GM12891 (cell line): Measurements from ENCODE around the gene CDKN2B.

ENCODE experiments used
- DNase-seq: peaks from one replicate; pipeline ENCODE4 v3.0.0; 2011; ENCODE audit warnings: low spot score; ENCODE audit not compliant: insufficient read length
- FAIRE-seq: peaks from 2 replicates; lab custom pipeline; 2011; peaks lifted over from hg19 to GRCh38; lab: Jason Lieb, UNC
- PAX5 ChIP-seq: IDR thresholded peaks from 2 replicates; pipeline ENCODE4 v1.6.1; 2011; ENCODE audit warnings: low read length, moderate library complexity, mild to moderate bottlenecking; ENCODE audit not compliant: insufficient read depth, severe bottlenecking
- POLR2A ChIP-seq: IDR thresholded peaks from 2 replicates; pipeline ENCODE4 v1.6.1; 2011; ENCODE audit warnings: low read depth, low read length, control low read depth
- POLR2AphosphoS5 ChIP-seq: IDR thresholded peaks from 2 replicates; pipeline ENCODE4 v1.6.1; 2011; ENCODE audit warnings: low read depth, low read length, control low read depth
- POU2F2 ChIP-seq: IDR thresholded peaks from 2 replicates; pipeline ENCODE4 v1.6.1; 2011; ENCODE audit warnings: low read depth, mild to moderate bottlenecking, control low read depth, low read length, moderate library complexity
- SPI1 ChIP-seq: IDR thresholded peaks from 2 replicates; pipeline ENCODE4 v1.6.1; 2011; ENCODE audit warnings: low read depth, low read length, control low read depth
- TAF1 ChIP-seq: IDR thresholded peaks from 2 replicates; pipeline ENCODE4 v1.6.1; 2011; ENCODE audit warnings: low read depth, low read length, control low read depth

The CDKN2B gene

GRCh38 chr9:22037954-22038690 is 29.0 kb upstream of the CDKN2B start:
- FAIRE-seq, result no peak
- DNase-seq, result no peak
- no peak for TF ChIP-seq POLR2A
- no peak for TF ChIP-seq POLR2AphosphoS5
- no peak for TF ChIP-seq POU2F2
- no peak for TF ChIP-seq PAX5
- no peak for TF ChIP-seq TAF1
- no peak for TF ChIP-seq SPI1

- TF ChIP-seq PAX5, result no peak
- no peak for TF ChIP-seq TAF1
- no peak for TF ChIP-seq POU2F2
- no peak for TF ChIP-seq POLR2AphosphoS5
- TF ChIP-seq POLR2A, result no peak
- DNase-seq, result no peak
- no peak for FAIRE-seq
Observed at GRCh38 chr9:22036866-22037626, 27.9 kb upstream of the CDKN2B start.

- FAIRE-seq, result no peak
- no peak for DNase-seq
- TF ChIP-seq SPI1 (no peak), POLR2A (no peak), PAX5 (no peak), TAF1 (no peak), POU2F2 (no peak), POLR2AphosphoS5 (no peak)
Observed at GRCh38 chr9:22035591-22036011, 26.5 kb upstream of the CDKN2B start.

GRCh38 chr9:22033012-22033630 is 24.0 kb upstream of the CDKN2B start:
- no peak for TF ChIP-seq SPI1
- no peak for TF ChIP-seq TAF1
- TF ChIP-seq POU2F2, result no peak
- no peak for TF ChIP-seq PAX5
- TF ChIP-seq POLR2AphosphoS5, result no peak
- FAIRE-seq, result no peak
- no peak for DNase-seq

- FAIRE-seq (no peak), DNase-seq (no peak)
- no peak for TF ChIP-seq TAF1
- no peak for TF ChIP-seq PAX5
- no peak; the same call in 1 of the 2 replicates for TF ChIP-seq SPI1
- no peak for TF ChIP-seq POLR2A
- no peak for TF ChIP-seq POLR2AphosphoS5
- TF ChIP-seq POU2F2, result no peak
Observed at GRCh38 chr9:22031655-22032411, 22.7 kb upstream of the CDKN2B start.

- peak; percentile 67 for FAIRE-seq
- TF ChIP-seq POLR2AphosphoS5, result no peak
- no peak for TF ChIP-seq TAF1
- TF ChIP-seq SPI1, result peak; percentile 96
- no peak for TF ChIP-seq PAX5
- no peak for TF ChIP-seq POLR2A
- TF ChIP-seq POU2F2, result no peak
- no peak for DNase-seq
Observed at GRCh38 chr9:22030101-22030598, 21.0 kb upstream of the CDKN2B start.

GRCh38 chr9:22029231-22029630 is 20.1 kb upstream of the CDKN2B start:
- no peak for FAIRE-seq
- DNase-seq, result no peak
- TF ChIP-seq SPI1 (no peak), PAX5 (no peak), POU2F2 (no peak), POLR2A (no peak), POLR2AphosphoS5 (no peak), TAF1 (no peak)

- no peak for DNase-seq
- FAIRE-seq, result no peak
- TF ChIP-seq POLR2A (no peak), POU2F2 (no peak)
Observed at GRCh38 chr9:22028394-22028793, 19.3 kb upstream of the CDKN2B start.

- FAIRE-seq, result no peak
Observed at GRCh38 chr9:22026696-22027095, 17.6 kb upstream of the CDKN2B start.

More at GRCh38 chr9:22026696-22027095, 17.6 kb upstream of the CDKN2B start:
- no peak for DNase-seq
- TF ChIP-seq POLR2AphosphoS5, result no peak
- no peak for TF ChIP-seq POLR2A
- TF ChIP-seq SPI1, result no peak
- TF ChIP-seq POU2F2, result no peak
- TF ChIP-seq PAX5, result no peak
- TF ChIP-seq TAF1, result no peak
